ENCODE data around the gene LRBA. TPM values are rescaled to one million over a fixed set of nuclear protein-coding genes. Genes with fewer than 3 reads are reported as not detected.

The LRBA gene
- total RNA-seq, 1 experiment from 2014 or later = 55.3 TPM

- peaks cover 15 to 25% of the 10 kb centered on the region in 2 experiments for H3K4me1 Mint-ChIP-seq
- Histone ChIP-seq H2BK20ac (ENCODE audit: low read depth, low read length, poor library complexity, severe bottlenecking) (no peak overlapping the region), H3K9me3 (ENCODE audit: control insufficient read depth, low read depth, low read length) (no peaks in the 10 kb centered on the region), H2AK5ac (ENCODE audit: insufficient read length, low read length) (no peak overlapping the region), H4K20me1 (ENCODE audit: control insufficient read depth, insufficient read depth, insufficient read length) (no peaks in the 10 kb centered on the region), H3K27me3 (ENCODE audit: insufficient read depth, low read length) (no peaks in the 10 kb centered on the region), H3K79me2 (ENCODE audit: insufficient read depth, low read length) (no peaks in the 10 kb centered on the region), H2BK120ac (ENCODE audit: low read depth, low read length, poor library complexity, severe bottlenecking) (no peak overlapping the region), H3K23ac (ENCODE audit: insufficient read length, low read depth, low read length) (no peak overlapping the region), H3K4me2 (ENCODE audit: insufficient read depth, insufficient read length, low read length) (no peak overlapping the region), H3K23me2 (ENCODE audit: insufficient read length, low read depth, low read length, poor library complexity, severe bottlenecking) (no peaks in the 10 kb centered on the region), H3K18ac (ENCODE audit: insufficient read length, low read depth, low read length) (no peak overlapping the region), H2AFZ (ENCODE audit: low read length) (no peak overlapping the region), H3T11ph (ENCODE audit: low read length) (no peak overlapping the region), H3K4ac (ENCODE audit: low read depth, low read length) (no peak overlapping the region), H3K79me1 (ENCODE audit: insufficient read depth, low read depth, low read length, poor library complexity, severe bottlenecking) (no peaks in the 10 kb centered on the region), H2BK15ac (ENCODE audit: low read depth, low read length) (no peak overlapping the region), H3K56ac (ENCODE audit: insufficient read length, low read depth, low read length) (no peak overlapping the region), H4K5ac (ENCODE audit: insufficient read length, low read depth, low read length) (no peak overlapping the region), H4K91ac (ENCODE audit: insufficient read length, low read depth, low read length) (no peak overlapping the region), H3K4me1 (ENCODE audit: insufficient read depth, low read length) (peaks cover 14% of the 10 kb centered on the region), H3K9ac (ENCODE audit: extremely low read depth, insufficient read length, low read length) (no peak overlapping the region), H3K14ac (ENCODE audit: insufficient read depth, low read length) (no peak overlapping the region), H2BK12ac (ENCODE audit: insufficient read length, low read depth, low read length) (no peak overlapping the region), H2BK5ac (ENCODE audit: insufficient read length, low read length) (no peak overlapping the region), H3K27ac (ENCODE audit: insufficient read length, low read depth, low read length) (no peak overlapping the region), H4K8ac (replicated peaks; ENCODE audit: insufficient read length, low read depth, low read length) (no peak overlapping the region)
- H3K9me3 Mint-ChIP-seq = no peaks in the 10 kb centered on the region
- H3K36me3 Mint-ChIP-seq (ENCODE audit: insufficient read depth in 1 of 3, low read depth in 3 of 3) = peaks cover 0 to 3% (median 0%) of the 10 kb centered on the region in 3 experiments; a peak in 1 of 7 replicates
- H3K27ac Mint-ChIP-seq = no peak overlapping the region
- WGBS (ENCODE audit: extremely low coverage, insufficient read length, low lambda C conversion rate) = no CpG with 5 or more reads among the region's 2 CpGs
- no peak for TF ChIP-seq CTCF (conservative IDR thresholded peaks at IDR 0.05)
- H3K4me3 Mint-ChIP-seq = no peak overlapping the region
- DNase-seq = no peak
- H3K27me3 Mint-ChIP-seq (ENCODE audit: low read depth) = no peaks in the 10 kb centered on the region
Measured at GRCh38 chr4:150318527-150318926, 696.6 kb downstream of the LRBA start.
